OCI-LY3 (cell line): ENCODE data around the gene AGBL1.

Source experiments
- H2AFZ ChIP-seq: fragments of 200-600, 300-600 bp; shearing (Covaris generic); 2 replicates; pipeline ENCODE4 v1.6.0; 2014; ENCODE audit warnings: antibody characterized with exemption, low read depth, low read length
- H3K27ac ChIP-seq: fragments of 200-600, 300-600 bp; sonication (generic); 2 replicates; pipeline ENCODE4 v1.5.1; 2014; ENCODE audit warnings: mild to moderate bottlenecking, low read length, moderate library complexity, mixed read lengths
- H3K27me3 ChIP-seq: fragments of 200-600, 300-600 bp; sonication (generic); 2 replicates; pipeline ENCODE4 v1.6.1; 2014; ENCODE audit warnings: low read depth, low read length, mixed read lengths
- H3K36me3 ChIP-seq: fragments of 200-600, 300-600 bp; sonication (generic); replicated peaks from 2 replicates; pipeline ENCODE3; 2014; ENCODE audit warnings: low read depth, low read length, mixed read lengths
- H3K4me1 ChIP-seq: fragments of 300-600, 200-600 bp; sonication (generic); 2 replicates; pipeline ENCODE4 v1.6.1; 2014; ENCODE audit warnings: low read length, mixed read lengths
- H3K4me2 ChIP-seq: fragments of 200-600, 300-600 bp; sonication (generic); 2 replicates; pipeline ENCODE4 v1.6.1; 2014; ENCODE audit warnings: low read length, mixed read lengths
- H3K4me3 ChIP-seq: fragments of 300-600, 200-600 bp; sonication (generic); 2 replicates; pipeline ENCODE4 v1.5.1; 2014; ENCODE audit warnings: antibody characterized with exemption, mild to moderate bottlenecking, low read length, moderate library complexity
- H3K79me2 ChIP-seq: fragments of 300-600, 200-600 bp; shearing (Covaris generic); 2 replicates; pipeline ENCODE4 v1.6.1; 2014; ENCODE audit warnings: mild to moderate bottlenecking, low read length, mixed read lengths
- H3K9ac ChIP-seq: fragments of 300-600, 200-600 bp; shearing (Covaris generic); 2 replicates; pipeline ENCODE4 v1.6.0; 2014; ENCODE audit warnings: mild to moderate bottlenecking, low read length, moderate library complexity
- H3K9me3 ChIP-seq: fragments of 200-600, 300-600 bp; shearing (Covaris generic); 2 replicates; pipeline ENCODE4 v1.6.1; 2014; ENCODE audit warnings: low read length, mixed read lengths; ENCODE audit not compliant: insufficient read depth
- H4K20me1 ChIP-seq: fragments of 200-600, 300-600 bp; sonication (generic); 2 replicates; pipeline ENCODE4 v1.6.1; 2016; ENCODE audit warnings: low read length, mixed read lengths; ENCODE audit not compliant: insufficient read depth
- CTCF ChIP-seq: fragments of 200-600, 300-600 bp; sonication (generic); IDR thresholded peaks from 2 replicates; pipeline ENCODE4 v1.5.1; 2014; ENCODE audit warnings: antibody characterized with exemption, low read length, low read depth
- EZH2phosphoT487 ChIP-seq: fragments of 200-600 bp; shearing (Covaris generic); IDR thresholded peaks from 2 replicates; pipeline ENCODE4 v1.6.1; 2018; ENCODE audit warnings: antibody characterized with exemption, mixed run types, low read depth

AGBL1 gene

GRCh38 chr15:86362555-86362954 is 282.9 kb downstream of the AGBL1 start:
- Histone ChIP-seq H3K4me1 (no peaks in the 10 kb centered on the region), H3K27ac (no peak overlapping the region), H3K9me3 (no peaks in the 10 kb centered on the region), H3K4me2 (no peak overlapping the region), H3K9ac (no peak overlapping the region), H3K27me3 (no peaks in the 10 kb centered on the region), H3K36me3 (no peaks in the 10 kb centered on the region), H2AFZ (no peak overlapping the region), H3K4me3 (no peak overlapping the region), H4K20me1 (no peaks in the 10 kb centered on the region), H3K79me2 (no peaks in the 10 kb centered on the region)
- no peak for TF ChIP-seq EZH2phosphoT487
- TF ChIP-seq CTCF, result no peak

GRCh38 chr15:86373147-86373546 is 293.5 kb downstream of the AGBL1 start:
- TF ChIP-seq CTCF, result no peak
- no peak for TF ChIP-seq EZH2phosphoT487
- Histone ChIP-seq H3K9me3 (no peaks in the 10 kb centered on the region), H3K4me2 (no peak overlapping the region), H3K79me2 (no peaks in the 10 kb centered on the region), H3K4me3 (no peak overlapping the region), H3K27ac (no peak overlapping the region), H4K20me1 (no peaks in the 10 kb centered on the region), H3K9ac (no peak overlapping the region), H3K27me3 (no peaks in the 10 kb centered on the region), H3K4me1 (no peaks in the 10 kb centered on the region), H3K36me3 (no peaks in the 10 kb centered on the region), H2AFZ (no peak overlapping the region)

GRCh38 chr15:86375733-86376280 is 296.1 kb downstream of the AGBL1 start:
- H3K4me2 ChIP-seq, result no peak overlapping the region

GRCh38 chr15:86377914-86378313 is 298.2 kb downstream of the AGBL1 start:
- TF ChIP-seq EZH2phosphoT487, result no peak
- no peak for TF ChIP-seq CTCF
- Histone ChIP-seq H3K36me3 (no peaks in the 10 kb centered on the region), H3K9me3 (no peaks in the 10 kb centered on the region), H3K27me3 (no peaks in the 10 kb centered on the region), H3K4me3 (no peak overlapping the region), H3K9ac (no peak overlapping the region), H3K27ac (no peak overlapping the region), H3K4me1 (no peaks in the 10 kb centered on the region), H3K4me2 (no peak overlapping the region), H3K79me2 (no peaks in the 10 kb centered on the region), H4K20me1 (no peaks in the 10 kb centered on the region), H2AFZ (no peak overlapping the region)

More at GRCh38 chr15:86375733-86376280, 296.1 kb downstream of the AGBL1 start:
- H3K4me1 ChIP-seq, result no peaks in the 10 kb centered on the region
- H3K36me3 ChIP-seq, result no peaks in the 10 kb centered on the region
- H3K27me3 ChIP-seq, result no peaks in the 10 kb centered on the region
- H2AFZ ChIP-seq, result no peak overlapping the region
- H3K27ac ChIP-seq, result no peak overlapping the region
- H3K4me3 ChIP-seq, result no peak overlapping the region
- H4K20me1 ChIP-seq, result no peaks in the 10 kb centered on the region
- no peak overlapping the region for H3K9ac ChIP-seq
- no peaks in the 10 kb centered on the region for H3K9me3 ChIP-seq
- TF ChIP-seq CTCF (no peak), EZH2phosphoT487 (no peak)
- H3K79me2 ChIP-seq, result no peaks in the 10 kb centered on the region
